Ishikawa (cell line): ENCODE results near the gene CFAP107.

ENCODE experiments used
- CREB1 ChIP-seq: IDR thresholded peaks from 2 replicates; pipeline ENCODE4 v1.6.1; 2012; ENCODE audit warnings: low read depth
- EGR1 ChIP-seq: IDR thresholded peaks from 2 replicates; pipeline ENCODE4 v1.6.1; 2012
- EP300 ChIP-seq: IDR thresholded peaks from 2 replicates; pipeline ENCODE4 v1.6.1; 2012; ENCODE audit warnings: borderline replicate concordance
- FOXM1 ChIP-seq: IDR thresholded peaks from 2 replicates; pipeline ENCODE4 v1.6.1; 2012; ENCODE audit warnings: low read depth, borderline replicate concordance
- MAX ChIP-seq: IDR thresholded peaks from 2 replicates; pipeline ENCODE4 v1.6.1; 2012
- NFIC ChIP-seq: IDR thresholded peaks from 2 replicates; pipeline ENCODE4 v1.6.1; 2012
- RAD21 ChIP-seq: IDR thresholded peaks from 2 replicates; pipeline ENCODE4 v1.6.1; 2012; ENCODE audit warnings: low read depth
- REST ChIP-seq: IDR thresholded peaks from 2 replicates; pipeline ENCODE4 v1.6.1; 2012; ENCODE audit warnings: low read depth, mild to moderate bottlenecking
- TCF12 ChIP-seq: IDR thresholded peaks from 2 replicates; pipeline ENCODE4 v1.6.1; 2012; ENCODE audit warnings: low read depth
- USF1 ChIP-seq: IDR thresholded peaks from 2 replicates; pipeline ENCODE4 v1.6.1; 2012
- YY1 ChIP-seq: IDR thresholded peaks from 2 replicates; pipeline ENCODE4 v1.6.1; 2012; ENCODE audit warnings: low read depth
- ZBTB7A ChIP-seq: IDR thresholded peaks from 2 replicates; pipeline ENCODE4 v1.6.1; 2012; ENCODE audit warnings: low read depth

GRCh38 chr1:12799730-12800129 lies 53.7 kb downstream of the CFAP107 start:
- TF ChIP-seq CREB1 (no peak), USF1 (no peak), YY1 (no peak), RAD21 (no peak), MAX (no peak), FOXM1 (no peak), EP300 (no peak), NFIC (no peak), TCF12 (no peak), REST (no peak), ZBTB7A (no peak), EGR1 (no peak)
